ENCODE data around the gene GPR15. TPM values are rescaled to one million over a fixed set of nuclear protein-coding genes. Genes with fewer than 3 reads are reported as not detected.

The GPR15 gene
- total and polyA plus RNA-seq, 12 donors = 0.14 to 0.39 TPM; not detected in 10

GRCh38 chr3:98508582-98508981, 23.2 kb upstream of the GPR15 start:
- intact Hi-C loops (cut with DNase I) = no loop called here
- no peak overlapping the region for H3K4me3 ChIP-seq
- no peaks in the 10 kb centered on the region for H3K36me3 ChIP-seq (replicated peaks in 1 of 2)
- no peaks in the 10 kb centered on the region for H3K27me3 ChIP-seq
- TF ChIP-seq CTCF (IDR thresholded peaks at IDR 0.05) = no peak
- no peak for TF ChIP-seq POLR2A (IDR thresholded peaks at IDR 0.05)
- 93 to 98% (median 96%) methylated on average over 2 of the region's 2 CpGs for whole genome bisulfite sequencing, 4 donors
- H3K27ac ChIP-seq = no peak overlapping the region
- no peaks in the 10 kb centered on the region for H3K4me1 ChIP-seq (replicated peaks in 1 of 2)
- DNase-seq = no peak
- H3K9me3 ChIP-seq (replicated peaks in 1 of 3) = no peaks in the 10 kb centered on the region

DNA sequence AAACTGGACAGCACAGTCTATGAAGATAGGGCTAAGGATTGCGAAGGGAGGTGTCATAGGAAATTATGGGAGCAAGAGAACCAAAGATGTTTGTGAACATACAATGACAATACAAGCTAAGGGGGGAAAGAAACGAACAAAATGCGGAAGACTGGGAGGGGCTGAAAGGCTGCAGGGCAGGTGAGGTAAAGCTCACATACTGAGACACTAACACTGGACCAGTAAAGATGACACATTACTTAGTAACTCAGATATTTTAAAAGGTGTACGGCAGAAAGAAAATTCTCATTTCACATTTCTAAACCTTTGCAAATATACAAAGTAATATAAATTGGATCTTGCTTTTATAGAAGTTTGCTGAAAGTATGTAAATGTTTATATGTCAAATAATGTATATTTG, 19.2 kb upstream of the GPR15 start:
- 93 to 97% (median 95%) methylated on average over 4 of the region's 4 CpGs for WGBS, 4 donors
- no peak for DNase-seq
- H3K27me3 ChIP-seq = no peaks in the 10 kb centered on the region
- peaks cover 0 to 21% of the 10 kb centered on the region in 2 donors for H3K36me3 ChIP-seq (replicated peaks in 1 of 2)
- no peaks in the 10 kb centered on the region for H3K9me3 ChIP-seq (replicated peaks in 1 of 3)
- no peak overlapping the region for H3K27ac ChIP-seq
- no peak overlapping the region for H3K4me3 ChIP-seq
- intact Hi-C loops (cut with DNase I) = no loop called here
- TF ChIP-seq POLR2A (IDR thresholded peaks at IDR 0.05) = no peak
- TF ChIP-seq CTCF (IDR thresholded peaks at IDR 0.05) = no peak
- no peaks in the 10 kb centered on the region for H3K4me1 ChIP-seq (replicated peaks in 1 of 2)

- Histone ChIP-seq H3K27ac (no peak overlapping the region), H3K36me3 (replicated peaks in 1 of 2) (peaks cover 0 to 21% of the 10 kb centered on the region in 2 donors), H3K27me3 (no peaks in the 10 kb centered on the region), H3K4me3 (no peak overlapping the region), H3K9me3 (replicated peaks in 1 of 3) (no peaks in the 10 kb centered on the region), H3K4me1 (replicated peaks in 1 of 2) (no peaks in the 10 kb centered on the region)
- no peak for DNase-seq
- TF ChIP-seq CTCF (IDR thresholded peaks at IDR 0.05) (no peak), POLR2A (IDR thresholded peaks at IDR 0.05) (no peak)
- intact Hi-C loops (cut with DNase I) = no loop called here
- WGBS, 4 donors = 50 to 69% (median 64%) methylated on average over 3 to 4 of the region's 4 CpGs
Observed at GRCh38 chr3:98513091-98513511, 18.7 kb upstream of the GPR15 start.

GRCh38 chr3:98513736-98514135, 18.0 kb upstream of the GPR15 start:
- intact Hi-C loops (cut with DNase I) = no loop called here
- WGBS, 4 donors = 96 to 100% (median 99%) methylated on average over 3 of the region's 3 CpGs
- Histone ChIP-seq H3K4me1 (replicated peaks in 1 of 2) (no peaks in the 10 kb centered on the region), H3K9me3 (replicated peaks in 1 of 3) (no peaks in the 10 kb centered on the region), H3K4me3 (no peak overlapping the region), H3K27ac (no peak overlapping the region), H3K27me3 (no peaks in the 10 kb centered on the region), H3K36me3 (replicated peaks in 1 of 2) (peaks cover 0 to 26% of the 10 kb centered on the region in 2 donors)
- TF ChIP-seq CTCF (IDR thresholded peaks at IDR 0.05) (no peak), POLR2A (IDR thresholded peaks at IDR 0.05) (no peak)
- DNase-seq = no peak
